ENCODE data around the gene DENND1A. TPM values are rescaled to one million over a fixed set of nuclear protein-coding genes. Genes with fewer than 3 reads are reported as not detected.

Gene DENND1A
- polyA plus RNA-seq, 1 donor, result 12.2 TPM

DNA sequence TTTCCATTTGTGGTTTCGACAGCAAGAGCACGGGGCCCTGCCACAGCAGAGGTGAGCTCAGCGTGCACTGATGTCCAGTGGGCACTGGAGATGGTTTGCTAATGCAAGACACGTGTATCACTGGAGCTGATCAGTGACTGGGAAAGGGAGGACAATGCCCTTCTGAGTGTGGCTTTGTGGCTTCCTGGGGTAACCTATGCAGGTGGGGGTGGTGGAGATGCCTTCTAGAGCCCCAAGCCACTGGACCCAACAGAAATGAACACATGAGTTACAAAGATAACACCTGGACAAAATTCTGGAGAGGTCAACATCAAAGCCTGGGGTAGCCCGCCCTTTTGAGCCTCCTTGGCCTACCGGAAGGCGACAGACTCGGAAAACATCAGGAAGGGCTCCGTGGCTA is 312.6 kb downstream of the DENND1A start:
- no peak for DNase-seq (ENCODE audit: low read depth)

DNA sequence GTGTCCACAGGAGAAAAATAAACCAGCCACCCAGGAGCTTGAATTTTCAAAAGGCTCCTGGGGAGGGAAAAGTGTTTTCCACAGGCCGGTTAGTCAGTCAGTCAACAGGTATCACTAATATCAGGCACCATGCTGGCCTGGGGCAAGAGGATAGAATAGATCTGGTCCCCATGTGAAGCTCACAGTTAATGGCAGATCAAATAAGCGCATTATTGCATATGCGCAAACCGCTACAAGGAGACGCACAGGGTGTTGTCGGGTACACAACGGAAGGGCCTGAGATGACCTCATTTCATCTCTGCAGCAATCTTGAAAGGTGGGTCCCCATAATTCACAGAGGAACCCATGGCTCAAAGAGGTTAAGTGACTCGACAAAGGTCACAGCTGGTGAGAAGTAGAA is 313.2 kb downstream of the DENND1A start:
- DNase-seq (ENCODE audit: low read depth), result no peak

DNA sequence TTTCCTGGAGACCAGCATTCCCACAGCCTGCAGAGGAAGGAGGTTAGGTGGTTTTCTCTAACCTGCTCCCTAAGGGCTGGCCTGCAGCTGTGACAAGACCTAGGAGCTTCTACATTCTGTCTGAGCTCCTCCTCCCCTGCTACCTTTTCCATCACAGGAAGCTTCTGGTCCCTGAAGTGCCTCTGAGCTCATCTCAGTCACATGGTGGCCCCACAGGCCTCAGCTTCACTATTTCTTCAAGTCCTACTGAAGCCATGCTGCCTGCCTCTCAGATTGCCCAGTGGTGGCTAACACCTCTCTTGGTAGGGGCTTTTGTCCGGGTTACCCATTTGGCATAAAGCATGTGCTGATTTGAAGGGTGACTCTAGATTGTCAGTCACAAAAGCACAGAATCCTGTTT is 314.5 kb downstream of the DENND1A start:
- no peak for DNase-seq (ENCODE audit: low read depth)

DNA sequence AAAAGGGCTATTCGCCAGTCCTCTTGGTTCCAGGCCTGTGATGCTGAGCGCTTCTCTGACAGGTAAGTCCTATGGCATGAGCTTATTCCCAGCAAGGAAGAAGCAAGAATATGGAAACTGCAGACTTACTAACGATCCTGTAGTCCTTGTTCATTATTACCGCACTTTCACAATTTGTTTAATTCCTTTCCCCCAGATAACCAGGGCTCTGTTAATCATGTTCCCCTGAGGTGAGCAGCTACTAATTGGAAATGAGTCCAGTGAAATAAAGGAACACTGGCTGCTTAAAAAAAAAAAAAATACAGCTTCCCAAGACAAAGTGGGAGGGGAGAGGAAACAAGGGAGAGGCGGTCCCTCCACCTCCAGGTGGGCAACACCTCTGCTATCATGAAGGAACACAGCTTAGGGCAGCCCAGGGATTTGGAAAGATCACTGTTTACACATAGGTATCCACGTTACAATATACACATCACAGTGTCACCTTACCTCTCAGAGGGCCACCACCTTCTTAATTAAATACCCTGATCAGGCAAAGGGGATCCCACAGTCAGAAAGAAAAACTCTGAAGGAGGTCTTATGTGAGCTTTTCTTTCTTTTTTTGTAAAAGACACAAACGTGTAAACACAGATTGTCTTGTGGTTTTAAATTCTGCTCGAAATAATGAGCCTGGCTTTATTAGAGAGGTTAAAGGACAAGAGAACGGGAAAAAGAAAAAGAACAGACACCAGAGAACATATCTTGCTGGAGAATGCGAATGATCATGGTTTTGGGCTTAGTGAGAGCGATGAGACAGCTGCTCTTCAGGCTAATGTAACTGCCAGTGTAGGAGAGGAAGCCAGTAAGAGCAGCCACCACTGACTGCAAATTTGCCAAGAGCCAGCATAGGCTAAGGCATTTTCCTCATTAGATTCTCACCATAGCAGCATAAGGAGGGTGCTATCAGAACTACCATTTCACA is 315.3 kb downstream of the DENND1A start:
- no peak for DNase-seq (ENCODE audit: low read depth)

DNA sequence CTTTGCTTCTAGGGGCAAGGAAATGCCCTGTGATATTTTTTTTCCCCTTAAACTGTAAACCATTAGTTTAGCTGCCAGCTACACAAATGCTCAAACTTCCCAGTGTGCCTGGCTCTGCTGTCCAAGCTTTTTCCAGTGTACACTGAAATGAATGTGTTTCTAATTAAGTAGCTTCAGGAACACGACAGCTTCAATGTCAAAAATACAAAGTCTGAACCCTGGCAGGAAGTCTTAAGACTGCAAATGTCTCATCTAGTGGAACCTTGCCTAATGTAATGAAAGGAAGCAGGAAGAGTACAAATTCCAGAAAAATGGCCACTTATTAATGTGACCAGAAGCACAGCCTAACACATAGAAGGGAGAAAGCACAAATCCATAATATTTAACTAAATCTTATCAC is 318.7 kb downstream of the DENND1A start:
- DNase-seq (ENCODE audit: low read depth), result peak; percentile 8

DNA sequence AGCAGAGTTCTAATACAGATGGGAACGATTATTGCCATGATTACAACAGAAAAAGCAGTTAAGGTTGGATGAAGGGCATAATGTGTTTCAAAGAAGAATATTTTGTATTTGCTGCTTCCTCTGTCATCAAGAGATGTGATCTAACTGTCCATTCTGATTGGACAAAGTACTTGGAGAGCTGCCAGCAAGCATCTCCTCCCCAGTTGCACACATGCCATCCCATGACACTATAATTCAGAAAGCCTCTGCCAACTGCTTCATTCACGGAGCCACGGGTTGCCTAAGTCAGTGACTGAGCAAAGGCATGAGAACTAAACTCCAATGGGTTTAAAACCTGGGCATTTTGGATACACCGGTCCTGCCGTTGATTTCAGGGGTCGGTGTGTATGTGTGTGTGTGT is 320.1 kb downstream of the DENND1A start:
- DNase-seq (ENCODE audit: low read depth), result no peak

DNA sequence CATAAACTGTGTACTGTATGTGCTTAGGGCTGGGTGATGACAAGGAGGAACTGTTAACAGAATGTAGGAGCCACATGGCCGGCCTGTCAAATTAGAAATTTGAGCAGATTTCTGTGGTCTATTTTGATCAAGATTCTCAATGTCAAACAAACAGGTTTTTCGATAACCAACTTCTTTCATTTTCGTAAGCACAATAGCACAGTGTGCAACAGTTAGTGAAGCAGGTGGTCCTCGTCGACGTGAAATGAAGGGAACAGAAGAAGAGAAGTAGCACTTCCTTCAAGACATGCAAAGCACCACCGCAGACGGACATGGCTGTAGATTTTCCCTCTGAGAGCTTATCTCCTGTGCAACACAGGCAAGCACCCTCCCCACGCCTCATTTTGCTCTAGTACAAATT is 321.8 kb downstream of the DENND1A start:
- no peak for DNase-seq (ENCODE audit: low read depth)

DNA sequence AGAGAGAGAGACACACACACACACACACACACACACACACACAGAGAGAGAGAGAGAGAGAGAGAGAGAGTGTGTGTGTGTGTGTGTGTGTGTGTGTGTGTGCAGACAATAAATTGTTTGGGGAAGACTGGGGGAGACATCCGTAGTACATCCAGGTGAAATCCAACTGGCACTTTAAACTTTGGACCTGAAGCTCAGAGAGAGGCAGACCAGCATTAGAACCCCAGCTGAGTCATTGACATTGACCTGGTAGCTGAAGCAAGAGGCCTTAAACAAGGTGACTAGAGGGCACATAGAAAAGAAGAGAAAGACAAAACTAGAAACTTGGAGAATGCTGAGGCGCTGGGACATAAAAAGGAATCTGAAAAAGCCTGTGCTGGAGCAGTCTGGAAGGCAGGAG is 322.4 kb downstream of the DENND1A start:
- no peak for DNase-seq (ENCODE audit: low read depth)

DNA sequence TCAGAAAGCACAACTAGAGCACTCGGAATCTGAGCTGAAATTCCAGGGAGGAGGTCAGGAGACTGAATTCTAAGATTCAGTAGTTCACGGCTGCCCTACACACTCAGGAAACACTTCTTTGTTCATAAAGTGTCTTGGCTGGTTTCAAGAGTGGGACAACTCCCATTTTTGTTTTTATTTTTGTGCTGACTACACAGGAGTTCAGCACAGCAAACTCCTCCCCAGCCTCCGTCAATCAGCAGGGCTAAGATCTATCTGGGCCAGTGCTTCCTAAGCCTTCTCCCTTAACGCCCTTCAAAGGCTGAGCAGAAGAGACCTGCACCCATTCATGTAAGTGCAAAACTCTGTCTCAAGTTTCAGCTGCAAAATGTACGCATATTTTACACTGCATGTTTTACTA is 323.8 kb downstream of the DENND1A start:
- no peak for DNase-seq (ENCODE audit: low read depth)

DNA sequence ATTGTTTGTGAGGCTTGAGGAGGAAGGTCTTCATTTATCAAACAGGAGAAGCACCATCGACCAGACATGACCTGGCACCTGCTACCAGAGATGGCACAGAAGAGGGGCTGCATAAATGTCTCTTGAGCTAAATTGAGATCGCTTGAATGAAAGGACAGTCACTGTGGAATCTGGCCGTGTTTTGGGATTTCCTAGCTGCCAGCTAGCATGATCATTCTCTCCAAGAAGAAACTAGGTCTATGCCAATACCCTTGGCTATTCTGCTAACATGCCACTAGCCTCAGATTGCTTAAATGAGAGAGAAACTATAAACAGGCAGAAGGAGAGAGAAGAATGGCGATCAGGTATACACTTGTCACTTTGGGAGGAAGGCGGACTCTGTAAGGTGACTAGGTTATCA is 324.6 kb downstream of the DENND1A start:
- no peak for DNase-seq (ENCODE audit: low read depth)

DNA sequence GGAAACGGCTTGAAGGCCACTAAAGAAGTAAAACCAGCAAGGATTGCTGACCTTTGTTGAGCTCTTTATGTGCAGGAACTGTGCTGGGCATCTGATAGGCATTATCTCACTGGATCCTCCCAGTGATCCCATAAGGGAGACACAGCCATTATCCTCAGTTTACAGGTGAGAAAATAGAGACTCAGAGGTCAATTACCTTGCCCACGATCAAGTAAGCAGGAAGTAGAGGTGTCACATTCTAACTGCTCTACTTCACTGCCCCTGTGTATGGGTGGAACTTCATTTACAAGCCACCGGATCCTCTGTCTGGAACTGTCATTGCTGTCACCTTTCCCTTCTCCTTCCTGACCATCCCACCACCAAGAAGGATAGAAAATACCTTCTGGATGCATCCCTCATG is 325.1 kb downstream of the DENND1A start:
- no peak for DNase-seq (ENCODE audit: low read depth)

DNA sequence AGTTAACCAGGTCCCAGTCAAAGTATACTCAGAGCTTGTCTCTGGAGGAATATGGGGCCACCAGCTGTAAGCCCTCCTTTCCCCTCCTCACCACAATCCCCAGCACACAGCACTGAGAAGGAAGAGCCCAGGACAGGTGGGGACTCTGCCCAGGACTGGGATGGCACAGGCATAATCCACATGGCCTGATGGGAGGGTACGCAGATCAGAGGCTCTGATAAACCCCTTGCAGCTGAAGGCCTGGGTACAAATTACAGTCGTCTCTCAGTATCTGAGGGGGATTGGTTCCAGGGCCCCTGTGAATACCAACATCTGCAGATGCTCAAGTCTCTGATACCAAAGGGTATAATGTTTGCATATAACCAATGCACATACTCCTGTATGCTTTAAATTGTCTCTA is 328.1 kb downstream of the DENND1A start:
- no peak for DNase-seq (ENCODE audit: low read depth)

DNA sequence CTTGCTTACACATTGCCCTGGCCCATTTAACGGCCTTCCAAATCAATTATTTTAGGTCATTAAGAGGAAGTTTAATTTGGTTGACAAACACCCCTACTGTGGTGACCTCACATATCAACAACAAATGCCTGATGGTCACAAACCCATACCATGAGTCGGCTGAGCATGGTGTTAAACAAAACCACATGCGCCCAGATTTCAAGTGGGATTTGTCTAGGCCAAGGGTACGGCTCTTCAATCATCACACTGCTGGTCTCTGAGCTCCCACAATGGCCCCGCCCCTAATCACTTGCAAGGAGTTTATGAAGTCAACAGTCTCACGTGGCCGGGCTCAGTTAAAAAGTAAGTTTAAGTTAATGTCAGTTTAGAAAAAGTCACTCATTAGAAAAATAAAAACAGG is 330.1 kb downstream of the DENND1A start:
- DNase-seq (ENCODE audit: low read depth), result no peak

DNA sequence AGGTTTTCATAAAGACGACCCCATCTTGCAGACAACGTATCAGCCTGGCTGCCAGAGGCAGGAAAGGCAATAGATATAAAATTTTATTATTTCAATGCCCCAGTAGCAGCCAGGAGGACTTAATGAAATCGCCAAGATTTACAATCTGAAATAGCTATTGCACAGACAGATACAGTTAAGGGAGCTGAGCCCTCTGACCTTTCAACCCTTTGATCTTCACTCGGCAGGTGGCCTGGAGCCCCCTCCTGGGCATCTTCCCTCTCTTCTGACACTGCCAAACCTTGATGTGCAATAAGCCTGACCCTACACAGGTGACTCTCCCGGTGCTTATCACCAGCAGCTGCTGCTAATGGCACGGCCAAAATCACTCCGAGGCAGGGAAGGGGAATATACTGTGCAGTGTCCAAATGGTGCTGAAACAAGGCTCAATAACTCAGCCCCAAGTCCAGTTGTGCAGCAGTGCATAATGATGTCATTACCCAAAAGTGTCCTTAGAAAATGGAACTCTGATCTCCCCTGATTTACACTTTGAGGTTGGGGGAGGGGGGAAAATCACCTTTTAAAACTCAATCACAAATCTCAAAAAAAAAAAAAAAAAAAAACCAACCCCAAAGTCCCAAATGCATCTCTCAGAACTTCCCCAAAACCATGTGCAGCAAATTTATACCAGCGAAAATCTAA is 331.9 kb downstream of the DENND1A start:
- DNase-seq (ENCODE audit: low read depth), result no peak

DNA sequence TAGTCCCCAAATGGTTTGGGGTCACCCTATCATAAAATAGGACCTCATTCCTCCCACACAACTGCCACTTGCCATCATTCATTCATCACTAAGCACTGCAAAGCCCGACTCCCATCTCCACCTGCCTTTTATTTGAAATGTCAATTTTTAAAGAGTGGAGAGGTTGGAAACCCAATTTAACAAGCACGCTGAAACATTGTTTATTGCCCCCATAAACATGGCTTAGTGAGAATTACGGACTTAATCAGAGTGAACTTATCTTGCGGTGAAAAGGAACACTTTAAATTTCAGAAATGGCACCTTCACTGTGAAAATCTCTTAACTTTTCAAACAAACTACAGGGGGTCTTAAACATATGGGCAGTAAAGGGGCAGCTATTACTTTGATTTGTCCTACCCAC is 332.9 kb downstream of the DENND1A start:
- no peak for DNase-seq (ENCODE audit: low read depth)

DNA sequence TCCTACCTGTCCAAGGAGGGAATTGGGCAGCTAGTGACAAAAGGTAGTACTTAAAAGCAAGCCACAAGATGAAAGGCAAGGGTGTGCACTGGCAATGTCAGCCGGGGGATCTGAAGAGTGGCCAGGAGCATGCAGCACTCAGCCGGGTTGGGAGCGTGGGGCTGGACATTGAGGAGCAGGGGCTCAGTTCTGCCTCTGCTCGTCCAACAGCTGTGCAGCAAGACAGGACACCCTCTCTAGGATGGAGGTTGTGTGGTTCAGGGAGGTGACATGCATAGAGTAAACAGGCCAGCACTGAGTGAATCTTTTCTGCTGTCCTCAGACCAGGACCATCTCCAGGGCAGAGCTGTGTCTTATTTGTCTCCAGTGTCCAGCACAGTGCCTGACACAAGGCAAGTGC is 338.6 kb downstream of the DENND1A start:
- no peak for DNase-seq (ENCODE audit: low read depth)

DNA sequence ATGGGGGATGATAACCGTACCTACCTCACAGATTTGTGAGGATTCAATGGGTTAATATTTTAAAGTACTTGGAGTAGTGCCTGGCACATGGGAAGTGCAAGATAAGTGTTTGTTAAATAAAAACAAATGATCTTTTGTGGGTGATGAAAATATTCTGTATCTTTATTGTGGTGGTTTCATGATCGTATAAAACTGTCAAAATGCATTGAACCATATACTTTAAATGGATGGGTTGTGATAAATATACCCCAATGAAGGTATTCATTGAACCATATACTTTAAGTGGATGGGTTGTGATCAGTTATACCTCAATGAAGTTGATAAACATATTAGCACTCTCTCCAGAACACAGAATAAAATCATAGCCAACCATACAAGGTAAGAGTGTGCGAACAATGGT is 339.4 kb downstream of the DENND1A start:
- DNase-seq (ENCODE audit: low read depth), result no peak

DNA sequence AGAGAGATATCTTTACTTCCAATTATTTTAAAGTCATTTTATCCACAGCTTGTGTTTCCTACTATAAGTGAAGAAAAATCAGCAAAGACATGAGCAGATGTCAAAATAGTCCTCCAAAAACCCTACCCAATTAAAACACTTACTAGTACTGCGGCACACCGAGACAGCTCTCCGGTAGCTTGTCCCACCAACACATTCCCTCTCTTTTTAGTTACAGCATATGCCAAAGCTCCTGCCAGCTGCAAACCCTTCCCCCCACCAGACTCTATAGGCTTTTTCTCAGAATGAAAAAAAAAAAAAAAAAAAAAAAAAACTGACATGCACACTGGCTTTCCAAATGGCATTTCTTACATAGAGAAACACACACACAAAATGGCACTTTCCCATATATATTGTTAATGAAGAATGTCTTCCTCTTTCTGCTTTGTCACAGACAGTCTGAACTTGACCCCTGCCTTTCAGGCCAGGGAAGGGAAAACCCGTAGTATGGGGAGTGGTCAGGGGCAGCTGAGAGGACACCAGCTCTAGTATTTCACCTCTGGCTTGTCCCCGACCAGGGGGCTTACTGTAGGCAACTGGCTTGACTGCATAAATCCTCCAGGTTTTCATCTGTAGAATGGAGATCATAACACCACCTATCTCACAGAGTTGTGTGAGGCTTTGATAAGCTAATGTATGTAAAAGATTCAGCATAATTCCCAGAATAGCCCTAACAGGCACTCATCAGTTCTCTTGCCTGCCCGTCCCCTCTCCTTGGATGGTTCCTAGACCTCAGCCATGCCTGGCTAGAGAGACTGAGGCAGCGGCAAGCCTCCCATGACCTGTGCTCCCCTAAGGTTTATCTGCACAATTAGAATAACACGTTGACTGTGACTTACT is 340.3 kb downstream of the DENND1A start:
- DNase-seq (ENCODE audit: low read depth), result no peak

DNA sequence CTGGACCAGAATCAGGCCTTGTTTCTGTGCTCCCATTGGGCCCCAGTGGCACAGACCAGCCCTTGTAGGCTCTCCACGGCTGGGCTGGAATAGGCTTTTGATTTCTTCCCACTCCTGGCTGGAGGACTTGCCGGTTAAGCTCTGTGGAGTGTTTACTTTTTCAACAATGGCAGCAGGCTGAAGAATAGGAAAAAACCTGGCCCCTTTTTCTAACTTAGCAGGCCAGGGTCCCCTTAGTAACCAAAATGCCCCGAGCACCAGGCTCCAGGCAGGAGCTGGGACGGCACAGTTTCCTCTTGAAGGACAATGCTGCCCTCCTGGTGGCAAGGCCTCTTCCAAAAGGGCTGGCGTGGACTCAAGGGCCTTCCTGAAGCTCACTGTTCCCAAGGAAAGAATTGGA is 343.7 kb downstream of the DENND1A start:
- DNase-seq (ENCODE audit: low read depth), result no peak

DNA sequence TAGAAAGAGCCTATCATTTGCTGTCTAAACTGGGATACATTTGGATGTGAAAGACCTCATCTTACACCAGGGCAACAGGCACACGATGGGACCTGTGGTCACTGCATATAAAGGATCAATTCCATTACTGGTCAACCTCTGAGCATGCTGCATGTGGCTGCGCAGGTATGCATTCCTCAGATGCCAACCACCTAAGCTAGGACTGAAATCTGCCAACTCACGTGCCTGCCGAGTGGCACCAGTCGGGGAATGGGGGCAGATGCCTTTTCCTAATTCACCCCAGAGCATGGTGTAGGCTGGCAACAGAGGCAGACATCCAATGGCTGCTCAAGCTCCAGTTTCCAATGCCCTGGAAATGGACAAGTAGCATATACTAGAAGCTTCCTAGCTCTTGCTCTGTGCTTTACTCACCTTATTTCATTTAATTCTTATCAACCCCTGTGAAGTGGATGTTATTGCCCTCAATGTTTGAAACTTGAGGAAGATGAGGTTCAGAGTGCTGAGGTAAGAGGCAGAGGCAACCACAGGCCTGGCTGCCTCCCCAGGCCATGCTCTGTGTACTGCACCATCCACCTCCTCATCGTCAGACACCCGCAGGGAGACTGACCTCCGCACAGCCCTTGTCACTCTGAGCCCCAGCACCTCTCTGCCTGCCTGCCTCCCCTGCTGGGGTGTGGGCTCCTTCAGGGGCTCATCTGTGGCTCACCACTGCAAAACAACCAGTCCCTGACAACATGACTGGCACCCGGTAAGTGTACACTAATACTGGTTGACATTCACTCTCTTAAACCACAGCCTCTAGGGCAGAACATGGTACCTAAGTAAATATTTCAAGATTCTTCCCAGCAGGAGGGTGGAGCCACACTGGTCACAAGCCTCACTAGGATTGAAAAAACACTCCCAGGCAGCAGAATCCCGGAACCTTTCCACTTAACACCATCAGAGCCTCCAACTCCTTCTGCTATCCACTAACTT is 345.4 kb downstream of the DENND1A start:
- no peak for DNase-seq (ENCODE audit: low read depth)

DNA sequence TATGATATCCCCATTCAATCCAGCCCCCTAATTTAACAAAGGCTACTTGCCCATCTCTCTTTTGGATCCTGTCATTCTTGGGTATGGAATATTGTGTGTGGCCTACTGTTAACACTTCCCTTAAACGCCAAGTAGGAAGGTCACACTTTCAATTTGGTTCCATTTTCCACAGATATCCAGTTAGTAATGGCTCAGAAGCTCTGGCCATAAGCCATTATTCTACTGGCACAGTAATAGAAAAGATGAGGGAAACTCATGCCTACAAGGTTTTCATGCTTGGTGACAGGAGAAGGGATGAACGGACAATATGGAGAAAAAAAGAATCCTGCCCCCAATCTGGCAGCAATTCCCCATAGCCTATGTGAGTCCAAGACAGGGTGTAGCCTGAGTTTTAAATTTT is 346.3 kb downstream of the DENND1A start:
- DNase-seq (ENCODE audit: low read depth), result no peak

Data from forelimb muscle (tissue), 1 donor.